ENCODE measurements around the gene NEURL1B. TPM values are rescaled to one million over a fixed set of nuclear protein-coding genes. Genes with fewer than 3 reads are reported as not detected.
A peak's percentile ranks its signal among the peaks of the same experiment; 100 is the strongest.

NEURL1B gene
- polyA plus RNA-seq, 3 donors, result 14.7 to 17.4 (median 14.8) TPM

DNA sequence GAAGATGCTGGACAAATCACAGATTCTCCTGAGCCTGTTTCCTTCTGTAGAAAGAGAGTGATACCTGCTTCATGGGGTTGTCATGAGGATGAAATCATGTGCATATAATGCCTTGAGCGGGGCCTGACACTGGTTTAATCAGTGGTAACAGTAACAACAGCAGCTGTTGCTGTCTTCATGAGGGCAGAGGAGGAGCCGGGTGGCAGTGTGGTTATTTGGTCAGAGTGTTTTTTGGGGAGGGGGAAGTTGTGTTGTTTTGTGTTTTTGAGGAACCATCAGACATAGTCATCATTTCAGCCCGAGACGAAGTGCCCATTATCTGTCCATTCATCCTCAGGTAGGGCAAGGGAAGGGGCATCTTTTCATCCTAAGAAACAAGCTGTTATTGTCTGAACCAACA is 44.0 kb downstream of the NEURL1B start:
- DNase-seq (ENCODE audit: extremely low read depth in 1 of 11, low read depth in 9 of 11, low spot score in 4 of 11), result no peak

DNA sequence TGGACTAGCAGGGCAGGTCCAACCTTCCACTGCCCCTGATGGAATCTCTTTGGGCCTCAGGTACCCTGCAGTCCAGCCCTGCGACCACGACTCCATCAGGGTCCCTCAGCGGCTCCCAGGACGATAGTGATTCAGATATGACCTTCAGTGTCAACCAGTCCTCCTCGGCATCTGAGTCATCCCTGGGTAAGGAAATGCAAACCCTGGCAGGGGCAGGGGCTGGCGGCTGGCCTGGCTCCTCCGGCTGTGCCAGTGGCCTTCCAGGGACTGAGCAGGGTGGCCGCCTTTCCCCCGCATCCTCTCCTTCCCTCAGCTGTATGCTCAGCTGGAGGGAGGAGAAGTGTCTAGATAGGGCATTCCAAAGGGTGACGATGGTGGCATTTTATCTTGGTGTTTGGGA is 45.0 kb downstream of the NEURL1B start:
- DNase-seq (ENCODE audit: extremely low read depth in 1 of 11, low read depth in 9 of 11, low spot score in 4 of 11), result no peak

DNA sequence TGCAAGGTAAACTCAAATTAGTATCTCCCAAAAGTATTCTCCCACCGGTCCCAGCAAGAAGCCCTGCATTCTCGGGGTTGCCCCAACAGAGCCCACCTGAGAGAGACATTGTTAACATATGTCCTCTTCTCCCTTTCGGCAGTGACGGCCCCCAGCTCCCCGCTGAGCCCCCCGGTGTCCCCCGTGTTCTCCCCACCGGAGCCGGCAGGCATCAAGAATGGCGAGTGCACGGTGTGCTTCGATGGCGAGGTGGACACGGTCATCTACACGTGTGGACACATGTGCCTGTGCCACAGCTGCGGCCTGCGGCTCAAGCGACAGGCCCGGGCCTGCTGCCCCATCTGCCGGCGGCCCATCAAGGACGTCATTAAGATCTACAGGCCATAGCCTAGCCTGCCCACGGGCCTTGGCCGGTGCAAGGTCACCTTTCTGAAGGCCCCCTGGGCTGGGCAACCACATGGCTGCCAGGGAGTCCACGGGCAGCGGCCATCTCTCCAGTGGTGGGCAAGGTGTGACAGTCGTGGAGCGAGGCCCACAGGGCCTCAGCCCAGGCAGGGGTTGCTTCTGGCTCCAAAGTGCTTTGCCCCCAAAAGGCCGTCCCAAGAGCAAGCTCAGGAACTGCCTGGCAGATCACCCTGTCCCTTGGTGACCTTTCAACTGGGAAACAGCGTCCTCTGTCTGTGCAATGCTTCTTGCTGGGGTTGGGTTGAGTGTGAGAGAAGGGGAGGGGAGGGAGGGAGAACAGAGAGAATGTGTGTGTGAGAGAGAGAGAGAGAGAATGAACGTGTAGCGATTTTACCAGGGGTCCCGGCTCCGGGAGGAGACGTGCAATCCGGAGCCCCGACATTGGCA is 45.7 kb downstream of the NEURL1B start:
- DNase-seq (ENCODE audit: extremely low read depth in 1 of 11, low read depth in 9 of 11, low spot score in 4 of 11), result no peak

DNA sequence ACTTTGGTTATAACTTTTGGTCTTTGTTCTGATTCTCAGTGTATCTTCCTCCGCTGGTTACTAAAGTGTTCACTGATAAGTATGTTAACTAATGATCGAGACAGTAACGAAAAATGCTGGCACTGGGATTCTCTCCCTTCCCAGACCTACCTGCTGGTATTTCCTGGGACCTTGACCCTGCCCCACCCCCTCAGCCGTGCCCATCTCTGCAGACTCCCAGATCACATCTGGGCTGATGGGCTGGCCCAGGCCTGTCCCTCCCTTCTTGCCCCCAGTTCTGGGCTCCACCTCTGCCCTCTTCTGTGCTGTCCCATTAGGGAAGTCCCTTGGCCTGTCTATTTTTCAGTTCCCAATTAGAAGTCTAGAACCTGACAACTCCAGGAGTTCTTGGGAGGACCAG is 46.9 kb downstream of the NEURL1B start:
- DNase-seq (ENCODE audit: extremely low read depth in 1 of 11, low read depth in 9 of 11, low spot score in 4 of 11), result no peak

DNA sequence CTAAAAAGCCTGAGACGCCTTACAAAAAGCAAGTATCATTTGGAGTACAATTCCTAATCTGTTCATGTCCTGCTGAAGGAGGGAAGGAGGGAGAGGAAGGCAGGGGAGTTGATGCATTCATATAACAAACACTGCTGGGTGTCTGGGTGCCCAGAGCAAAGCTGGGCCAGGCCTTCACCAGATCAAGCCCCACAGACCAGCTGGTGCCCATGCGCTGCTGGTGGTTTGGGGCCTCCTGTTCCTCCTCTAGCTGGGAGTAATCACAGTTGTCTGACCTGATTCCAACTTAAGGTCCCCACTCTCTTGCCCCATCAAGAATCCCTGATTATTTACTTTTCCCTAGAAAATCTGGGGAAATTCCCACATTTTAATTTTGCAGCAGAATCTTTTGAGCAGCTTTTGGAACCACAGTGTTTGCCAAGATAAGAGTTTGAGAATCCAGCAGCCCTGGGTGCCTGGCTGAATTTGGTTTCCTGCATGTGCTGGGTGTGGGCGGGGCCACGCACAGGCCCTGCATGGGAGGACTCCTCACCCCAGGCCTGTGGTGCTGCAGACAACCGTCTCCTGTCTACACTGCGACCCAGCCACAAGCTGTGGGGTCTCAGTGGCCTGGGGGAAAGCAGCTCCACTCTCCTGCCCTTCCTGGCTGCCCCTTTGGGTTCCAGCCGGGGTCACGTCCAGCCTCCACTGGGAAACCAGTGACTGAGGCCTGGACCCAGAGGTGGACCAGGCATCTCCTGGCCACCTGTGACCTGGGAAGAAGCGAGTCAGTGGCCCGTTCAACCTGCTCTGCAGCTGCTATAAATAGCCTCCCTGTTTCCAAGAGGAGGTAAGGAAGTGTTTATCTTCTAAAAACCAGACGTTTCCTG is 47.5 kb downstream of the NEURL1B start:
- no peak for DNase-seq (ENCODE audit: extremely low read depth in 1 of 11, low read depth in 9 of 11, low spot score in 4 of 11)

DNA sequence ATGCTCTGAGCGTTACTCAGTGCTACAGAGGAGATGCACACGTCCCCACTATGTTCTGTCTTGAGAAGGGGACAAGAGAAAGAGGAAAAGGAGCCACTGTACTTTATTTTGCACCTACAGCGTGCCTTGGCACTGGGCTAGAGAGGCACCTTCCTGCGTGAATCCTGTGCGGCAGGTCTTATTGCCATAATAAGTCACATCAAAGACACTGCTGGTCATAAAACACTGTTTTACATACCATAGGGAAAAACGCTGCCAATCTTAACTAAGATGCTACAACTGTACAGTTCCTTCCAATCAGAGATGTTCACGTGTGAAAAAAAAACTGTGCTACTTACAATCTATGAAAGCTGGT is 48.1 kb downstream of the NEURL1B start:
- DNase-seq (ENCODE audit: extremely low read depth in 1 of 11, low read depth in 9 of 11, low spot score in 4 of 11), result no peak

DNA sequence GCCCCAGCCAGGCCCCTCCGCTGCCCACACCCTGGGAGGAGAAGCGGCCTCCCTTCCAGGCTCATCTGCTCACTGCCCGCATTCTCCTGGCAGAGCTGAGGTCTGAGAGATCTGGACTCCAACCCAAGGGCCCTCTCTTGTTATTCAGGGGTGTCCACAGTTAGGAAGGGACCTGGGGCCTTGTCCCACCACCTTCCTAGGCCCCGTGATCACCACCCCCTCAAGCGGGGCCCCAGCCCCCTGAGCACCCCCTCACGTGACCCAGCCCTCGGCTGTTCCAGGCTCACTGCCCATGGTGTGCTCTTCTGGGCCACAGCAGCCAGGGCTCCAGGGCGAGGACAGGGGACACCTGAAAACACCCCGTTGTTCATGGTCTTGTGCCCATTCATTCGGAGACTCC is 48.7 kb downstream of the NEURL1B start:
- DNase-seq (ENCODE audit: extremely low read depth in 1 of 11, low read depth in 9 of 11, low spot score in 4 of 11), result no peak

DNA sequence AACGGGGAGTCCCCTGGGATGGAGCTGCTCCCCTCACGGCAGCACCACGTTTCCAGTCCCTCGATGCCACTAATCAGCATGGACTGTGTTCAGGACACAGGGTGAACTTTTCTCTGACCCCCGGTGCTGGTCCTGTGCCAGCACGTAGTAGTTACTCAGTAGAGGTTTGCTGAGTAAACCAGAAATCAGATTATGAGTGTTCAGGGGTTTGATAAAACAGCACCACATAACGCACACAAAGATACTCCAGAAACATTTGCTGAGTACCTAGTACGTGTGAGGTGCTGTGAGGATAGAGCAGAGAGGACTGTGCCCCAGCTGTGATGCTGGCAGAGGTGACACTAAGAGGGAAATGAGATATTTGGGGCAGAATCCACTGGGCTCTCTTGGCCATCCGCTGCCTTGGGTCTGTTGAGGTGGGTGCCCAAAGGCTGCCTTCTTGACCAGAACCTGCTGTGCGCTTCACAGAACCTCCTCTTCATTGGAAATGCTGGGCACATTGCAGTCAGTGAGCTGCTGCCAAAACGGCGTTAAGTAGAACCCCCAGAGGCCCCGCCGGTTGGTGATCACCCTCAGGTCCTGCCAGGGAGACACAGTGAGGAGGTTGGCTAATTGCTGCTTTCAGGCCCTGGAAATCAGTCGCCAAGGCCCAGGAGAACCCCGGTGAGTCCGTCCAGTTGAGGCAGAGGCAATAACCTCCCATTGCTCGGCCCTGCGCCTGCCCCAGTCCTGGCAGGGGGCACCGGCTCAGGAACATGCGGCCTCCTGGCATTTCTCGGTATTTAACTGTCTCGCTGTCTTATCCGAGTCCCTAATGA is 49.4 kb downstream of the NEURL1B start:
- no peak for DNase-seq (ENCODE audit: extremely low read depth in 1 of 11, low read depth in 9 of 11, low spot score in 4 of 11)

DNA sequence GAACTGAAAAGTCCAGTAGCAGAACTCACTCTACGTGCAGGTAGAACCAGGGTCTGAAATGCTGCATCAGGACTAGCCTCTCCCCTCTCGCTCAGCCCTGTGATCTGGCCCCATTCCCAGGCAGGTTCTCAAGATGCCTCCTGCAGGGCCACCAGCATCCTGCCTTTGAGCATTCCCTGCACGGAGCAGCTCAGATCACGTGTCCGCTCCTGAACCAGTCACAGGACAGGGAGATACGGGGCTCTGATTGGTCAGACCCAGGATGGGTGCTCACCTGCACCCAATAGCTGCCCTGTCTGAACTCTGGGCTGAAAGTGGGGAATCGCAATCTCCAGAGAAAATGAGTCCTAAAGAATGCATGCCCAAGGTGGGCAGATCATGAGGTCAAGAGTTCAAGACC is 50.8 kb downstream of the NEURL1B start:
- DNase-seq (ENCODE audit: extremely low read depth in 1 of 11, low read depth in 9 of 11, low spot score in 4 of 11), result no peak

DNA sequence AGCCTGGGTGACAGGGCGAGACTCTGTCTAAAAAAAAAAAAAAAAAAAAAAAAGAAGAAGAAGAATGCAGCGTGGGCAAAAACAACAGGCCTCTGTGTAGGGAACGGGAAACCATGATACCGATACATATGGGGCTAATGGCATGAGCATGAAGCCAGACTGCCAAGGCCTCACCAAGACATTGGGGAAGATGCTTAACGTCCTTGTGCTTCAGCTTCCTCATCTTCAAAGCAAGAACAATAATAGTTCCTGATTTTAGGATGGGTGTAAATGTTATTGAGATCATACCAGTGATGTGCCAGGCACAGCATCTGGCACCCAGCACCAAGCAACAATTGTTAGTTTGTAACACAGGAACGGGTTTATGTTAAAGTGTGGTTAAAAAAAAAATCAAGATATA is 51.4 kb downstream of the NEURL1B start:
- DNase-seq (ENCODE audit: extremely low read depth in 1 of 11, low read depth in 9 of 11, low spot score in 4 of 11), result no peak

DNA sequence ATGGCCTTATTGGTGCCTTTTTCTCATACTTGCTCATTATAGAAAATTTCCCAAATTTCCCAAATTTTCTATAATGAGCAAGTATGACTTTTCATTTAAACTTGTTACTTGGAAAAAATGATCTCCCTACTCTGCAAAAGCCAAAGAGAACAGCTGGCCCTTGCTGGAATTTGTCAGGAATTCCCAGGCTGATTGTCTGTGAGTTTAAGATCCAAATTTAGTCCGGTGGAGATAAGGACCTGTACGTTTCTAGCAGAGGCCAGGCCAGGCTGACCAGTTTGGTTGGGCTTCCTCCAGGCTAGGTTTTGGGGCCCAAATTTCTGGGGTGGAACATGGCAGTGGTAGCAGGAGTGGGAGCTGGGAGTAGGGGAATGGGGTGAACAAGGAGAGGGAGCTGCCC is 51.9 kb downstream of the NEURL1B start:
- DNase-seq (ENCODE audit: extremely low read depth in 1 of 11, low read depth in 9 of 11, low spot score in 4 of 11), result peak in 1 of 11 donors; percentile 37

DNA sequence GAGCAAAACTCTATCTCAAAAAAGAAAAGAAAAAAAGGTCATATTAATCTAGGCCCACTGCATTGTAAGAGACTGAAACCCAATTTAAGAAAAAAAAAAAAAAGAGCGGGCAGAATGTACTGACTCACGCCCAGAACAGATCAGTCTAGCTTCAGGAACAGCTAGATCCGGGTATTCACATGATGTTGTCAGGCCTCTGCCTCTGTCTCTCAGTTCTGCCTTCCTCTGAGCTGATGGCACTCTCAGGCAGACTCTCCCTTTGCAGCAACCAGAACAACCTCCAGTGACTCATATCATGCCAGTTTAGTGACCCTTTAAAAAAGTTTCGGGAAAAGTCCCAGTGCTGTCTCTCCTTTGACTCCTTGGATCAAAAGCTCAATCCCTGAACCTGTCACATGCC is 53.0 kb downstream of the NEURL1B start:
- DNase-seq (ENCODE audit: extremely low read depth in 1 of 11, low read depth in 9 of 11, low spot score in 4 of 11), result no peak

DNA sequence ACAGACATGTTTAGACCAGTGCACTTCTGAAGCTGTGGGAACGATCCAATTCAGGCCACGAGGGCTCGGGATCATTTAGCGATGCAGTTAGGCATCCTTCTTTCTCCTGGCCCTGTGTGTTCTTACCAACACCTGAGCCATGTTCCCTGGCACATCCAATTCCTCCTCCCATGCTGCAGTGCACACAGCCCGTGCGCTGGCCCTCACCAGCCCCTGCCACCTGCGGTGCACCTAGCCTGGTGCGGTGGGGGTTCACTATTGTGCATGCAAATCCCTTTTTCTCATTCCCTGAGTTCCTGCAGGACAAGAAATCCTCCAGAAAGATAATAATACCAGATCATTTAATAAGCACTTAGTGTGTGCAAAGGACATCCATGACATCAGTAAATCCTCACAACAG is 53.5 kb downstream of the NEURL1B start:
- DNase-seq (ENCODE audit: extremely low read depth in 1 of 11, low read depth in 9 of 11, low spot score in 4 of 11), result no peak

DNA sequence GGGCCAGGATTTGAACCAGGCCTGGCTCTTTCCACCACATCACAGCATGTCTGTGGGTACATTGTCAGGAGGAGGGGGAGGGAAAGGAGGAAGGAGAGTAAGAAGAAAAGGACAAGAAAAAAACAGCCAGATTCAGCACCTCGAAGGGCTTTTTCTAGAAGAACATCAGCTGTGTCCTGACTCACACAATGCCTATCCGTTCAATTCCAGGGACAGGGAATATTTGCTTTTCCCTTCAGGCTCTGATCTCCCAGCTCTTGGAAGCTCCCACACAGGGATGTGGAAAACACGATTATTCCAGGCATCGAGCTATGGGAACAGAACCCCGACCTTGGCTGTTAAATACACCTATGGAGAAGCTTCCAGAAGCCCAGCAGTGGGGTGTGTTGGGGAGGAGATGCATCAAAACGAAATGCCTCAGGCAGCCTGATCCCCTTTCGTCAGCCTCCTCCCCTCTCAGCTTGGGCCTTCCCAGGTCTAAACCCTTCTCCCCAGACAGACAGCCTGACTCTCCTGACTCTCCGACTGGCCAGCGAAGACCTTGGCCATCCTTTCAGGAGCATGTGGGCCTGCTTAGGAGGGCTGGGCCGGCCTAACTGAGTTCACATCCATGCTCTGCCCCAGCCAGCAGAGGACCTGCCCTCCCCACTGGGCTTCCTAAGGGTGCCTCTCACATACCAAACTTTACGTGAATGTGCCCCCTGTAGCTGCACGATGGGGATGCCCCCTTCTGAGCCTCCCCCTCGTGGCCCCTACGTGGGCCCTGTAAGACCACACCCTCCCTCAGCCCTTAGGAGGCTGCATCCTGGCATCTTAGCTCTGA is 54.4 kb downstream of the NEURL1B start:
- DNase-seq (ENCODE audit: extremely low read depth in 1 of 11, low read depth in 9 of 11, low spot score in 4 of 11), result no peak

DNA sequence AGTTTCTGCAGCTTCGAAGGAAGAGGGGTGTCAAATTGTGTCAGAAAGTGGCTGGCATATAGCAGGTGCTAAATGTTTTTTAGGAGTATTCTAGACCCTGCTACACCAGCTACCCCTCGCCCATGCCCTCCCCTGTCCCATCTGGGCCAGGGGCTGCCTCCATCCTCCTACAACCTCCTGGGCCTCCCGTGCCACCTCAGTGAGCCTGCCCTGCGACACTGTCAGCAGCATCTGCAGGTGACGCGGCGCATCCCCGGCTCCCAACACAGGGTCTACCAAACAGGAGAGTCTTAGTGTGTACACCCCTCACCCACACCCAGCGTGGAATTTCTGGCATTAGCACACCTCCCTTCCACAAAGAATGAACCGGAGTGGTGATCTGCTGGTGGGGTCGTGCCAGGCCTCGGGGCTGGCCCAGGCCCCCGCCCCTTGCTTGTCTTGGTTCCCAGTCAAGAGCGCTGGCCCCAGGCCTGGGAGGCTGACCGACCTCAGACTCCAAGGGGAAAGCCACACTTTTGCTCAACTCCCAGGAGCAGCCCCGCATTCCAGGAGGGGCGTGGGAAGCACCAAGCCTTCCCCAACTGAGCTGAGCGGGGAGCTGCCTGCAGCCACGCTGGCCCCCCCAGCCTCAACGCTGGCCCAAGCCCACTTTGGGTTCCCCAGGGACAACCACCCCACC is 55.2 kb downstream of the NEURL1B start:
- DNase-seq (ENCODE audit: extremely low read depth in 1 of 11, low read depth in 9 of 11, low spot score in 4 of 11), result no peak

DNA sequence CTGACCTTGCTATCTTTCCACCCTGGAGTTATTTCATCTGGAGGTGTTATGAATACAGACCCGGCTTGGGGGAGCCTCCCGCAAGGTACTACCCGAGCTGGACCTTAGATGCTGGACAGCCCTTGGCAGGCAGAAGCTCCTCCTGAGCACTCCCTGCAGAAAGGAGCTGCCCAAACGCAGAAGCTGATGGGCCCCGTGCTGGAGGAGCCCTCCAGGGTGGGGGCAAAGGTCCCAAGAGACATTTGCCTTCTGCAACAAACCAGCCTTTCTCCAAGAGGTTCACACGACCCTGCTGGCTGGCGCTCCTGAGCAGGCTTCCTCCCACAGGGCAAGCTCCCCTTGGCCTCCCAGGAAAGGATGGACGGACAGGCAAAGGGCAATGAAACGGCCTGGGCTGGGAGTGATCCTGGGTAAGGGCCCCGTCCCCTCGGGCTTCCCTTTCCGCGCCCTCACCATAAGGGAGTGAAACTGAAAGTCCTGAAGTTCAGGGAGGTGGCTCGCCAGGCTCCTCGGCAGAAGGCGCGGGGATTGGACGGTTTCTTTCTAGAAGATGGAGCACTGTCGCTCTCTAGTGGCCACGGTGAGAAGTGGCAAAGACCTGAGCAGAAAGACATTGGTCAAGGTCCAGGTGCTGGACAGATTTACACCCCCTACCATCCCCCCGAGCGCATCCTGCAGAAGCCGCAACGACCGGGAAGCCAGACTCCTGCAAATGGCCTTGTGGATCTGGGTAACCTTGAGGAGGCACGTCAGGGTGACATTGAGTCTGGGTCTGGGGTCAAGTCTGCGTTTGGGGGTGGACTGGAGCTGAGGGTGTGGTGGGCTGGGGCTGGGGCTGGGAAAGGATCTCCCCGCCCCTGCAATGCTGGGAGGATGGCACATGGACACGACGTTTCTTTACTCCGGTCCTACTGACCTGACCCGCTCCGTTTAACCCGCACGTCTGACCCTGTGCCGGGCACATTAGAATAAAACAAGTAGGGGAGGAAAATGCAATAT is 56.4 kb downstream of the NEURL1B start:
- DNase-seq (ENCODE audit: extremely low read depth in 1 of 11, low read depth in 9 of 11, low spot score in 4 of 11), result peak; percentile 77 to 89 (median 86)

DNA sequence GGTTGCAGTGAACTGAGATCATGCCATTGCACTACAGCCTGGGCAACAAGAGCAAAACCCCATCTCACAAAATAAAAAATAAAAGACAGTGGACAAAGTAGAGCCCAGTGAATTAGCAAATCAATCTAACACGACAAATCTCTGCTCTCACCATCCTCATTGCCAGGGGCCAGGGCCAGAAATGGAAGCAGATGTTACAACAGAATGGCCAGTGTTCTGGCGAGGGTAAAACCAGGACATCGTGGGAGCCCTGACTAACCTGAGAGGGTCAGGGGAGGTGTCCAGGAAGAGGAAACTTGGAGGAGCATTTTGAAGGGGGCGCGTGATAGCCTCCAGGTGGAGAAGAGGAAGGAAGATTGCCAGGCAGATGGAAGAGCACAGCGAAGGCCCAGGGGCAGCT is 58.4 kb downstream of the NEURL1B start:
- no peak for DNase-seq (ENCODE audit: extremely low read depth in 1 of 11, low read depth in 9 of 11, low spot score in 4 of 11)
